GM23338 (cell line): Measurements from ENCODE around the gene IGF1. TPM values are rescaled to one million over a fixed set of nuclear protein-coding genes. Genes with fewer than 3 reads are reported as not detected.

Experiments used
- ATAC-seq: fragments of 200-7000 bp; cut with Tn5 transposase; 3 replicates; pipeline ENCODE4 v1.9.1; 2020
- DNase-seq: peaks from one replicate; pipeline ENCODE4 v3.0.0-alpha.2; 2015; ENCODE audit warnings: low spot score
- H2AFZ ChIP-seq: fragments of 200-600 bp; sonication (generic); 2 replicates; pipeline ENCODE4 v1.8.0; 2016; ENCODE audit warnings: antibody characterized with exemption, mild to moderate bottlenecking, moderate library complexity
- H3F3A ChIP-seq: fragments of 200-600 bp; sonication (generic); replicated peaks from 2 replicates; pipeline ENCODE4 v1.8.0; 2017; ENCODE audit warnings: antibody characterized with exemption, mixed run types, low read depth
- H3K27ac ChIP-seq: fragments of 200-600 bp; sonication (generic); 2 replicates; pipeline ENCODE4 v1.6.1; 2016; ENCODE audit warnings: low read depth
- H3K27me3 ChIP-seq: fragments of 200-600 bp; sonication (generic); 2 replicates; pipeline ENCODE4 v1.8.0; 2016; ENCODE audit warnings: mild to moderate bottlenecking, mixed run types, moderate library complexity; ENCODE audit not compliant: insufficient read depth
- H3K36me3 ChIP-seq: fragments of 200-600 bp; sonication (generic); 2 replicates; pipeline ENCODE4 v1.8.0; 2016; ENCODE audit warnings: mild to moderate bottlenecking; ENCODE audit not compliant: insufficient read depth
- H3K4me1 ChIP-seq: fragments of 200-600 bp; sonication (generic); 2 replicates; pipeline ENCODE4 v1.8.0; 2016; ENCODE audit warnings: mild to moderate bottlenecking, moderate library complexity; ENCODE audit not compliant: insufficient read depth
- H3K4me2 ChIP-seq: fragments of 200-600 bp; sonication (generic); 2 replicates; pipeline ENCODE4 v1.7.1; 2017; ENCODE audit warnings: mixed run types
- H3K4me3 ChIP-seq: fragments of 200-600 bp; sonication (generic); 2 replicates; pipeline ENCODE4 v1.6.1; 2016; ENCODE audit warnings: mixed run types
- H3K79me2 ChIP-seq: fragments of 200-600 bp; sonication (generic); replicated peaks from 2 replicates; pipeline ENCODE4 v1.8.0; 2017; ENCODE audit warnings: mild to moderate bottlenecking; ENCODE audit not compliant: insufficient read depth
- H3K9me2 ChIP-seq: fragments of 200-600 bp; sonication (generic); 2 replicates; pipeline ENCODE4 v1.8.0; 2017; ENCODE audit not compliant: insufficient read depth
- H4K20me1 ChIP-seq: fragments of 200-600 bp; sonication (generic); replicated peaks from 2 replicates; pipeline ENCODE4 v1.8.0; 2017; ENCODE audit warnings: mild to moderate bottlenecking; ENCODE audit not compliant: insufficient read depth
- H3K27ac Mint-ChIP-seq: 2 replicates; pipeline ENCODE4 v1.8.0; 2020; ENCODE audit warnings: inconsistent platforms, mild to moderate bottlenecking, moderate library complexity, mixed read lengths
- H3K27me3 Mint-ChIP-seq: 3 replicates; pipeline ENCODE4 v1.8.0; 2022; ENCODE audit warnings: low read depth, mild to moderate bottlenecking, moderate library complexity, mixed read lengths, inconsistent platforms; ENCODE audit not compliant: insufficient read depth, poor library complexity
- H3K36me3 Mint-ChIP-seq: 3 replicates; pipeline ENCODE4 v1.8.0; 2021; ENCODE audit warnings: low read depth, mild to moderate bottlenecking, inconsistent platforms, moderate library complexity, mixed read lengths
- H3K4me1 Mint-ChIP-seq: 3 replicates; pipeline ENCODE4 v1.8.0; 2020; ENCODE audit warnings: mild to moderate bottlenecking, inconsistent platforms, mixed read lengths
- H3K4me3 Mint-ChIP-seq: 3 replicates; pipeline ENCODE4 v1.8.0; 2021; ENCODE audit warnings: moderate library complexity, mild to moderate bottlenecking, inconsistent platforms, mixed read lengths
- H3K9me3 Mint-ChIP-seq: 3 replicates; pipeline ENCODE4 v1.8.0; 2020; ENCODE audit warnings: moderate library complexity, mild to moderate bottlenecking, inconsistent platforms, mixed read lengths
- CREB1 ChIP-seq: fragments of 250-450 bp; sonication (Bioruptor Pico); IDR thresholded peaks from 2 replicates; pipeline ENCODE4 v1.5.0; 2020; ENCODE audit warnings: low read depth, mild to moderate bottlenecking, moderate library complexity
- EZH2 ChIP-seq: fragments of 200-600 bp; sonication (generic); IDR thresholded peaks from one replicate; pipeline ENCODE4 v1.8.0; 2017; ENCODE audit warnings: antibody characterized with exemption, mild to moderate bottlenecking, low read depth; ENCODE audit not compliant: unreplicated experiment
- EZH2phosphoT487 ChIP-seq: fragments of 200-600 bp; sonication (generic); IDR thresholded peaks from one replicate; pipeline ENCODE4 v1.8.1; 2018; ENCODE audit warnings: antibody characterized with exemption; ENCODE audit not compliant: unreplicated experiment
- NANOG ChIP-seq: IDR thresholded peaks from 2 replicates; pipeline ENCODE4 v1.6.1; 2016; ENCODE audit warnings: antibody characterized with exemption, borderline replicate concordance
- POLR2AphosphoS5 ChIP-seq: IDR thresholded peaks from 2 replicates; pipeline ENCODE4 v1.6.1; 2016; ENCODE audit warnings: antibody characterized with exemption, low read depth
- STAT1 ChIP-seq: IDR thresholded peaks from one replicate; pipeline ENCODE4 v1.6.1; 2016; ENCODE audit warnings: antibody characterized with exemption; ENCODE audit not compliant: unreplicated experiment
- ZNF114 ChIP-seq: fragments of 250-450 bp; sonication (Bioruptor Pico); IDR thresholded peaks from 2 replicates; pipeline ENCODE4 v1.5.0; 2020; ENCODE audit warnings: mild to moderate bottlenecking, moderate library complexity
- ZNF331 ChIP-seq: fragments of 250-450 bp; sonication (Bioruptor Pico); IDR thresholded peaks from 2 replicates; pipeline ENCODE4 v1.5.0; 2020; ENCODE audit warnings: low read depth, mild to moderate bottlenecking, moderate library complexity
- polyA plus RNA-seq: library from polyadenylated mRNA; unstranded; fragments of >200 nt; fragmentation: Nextera tagmentation; extraction: Ambion mirVana; gene quantifications from 2 replicates; pipeline ENCODE4 v1.2.1, GENCODE V29; 2016
- total RNA-seq: library from RNA; depleted of rRNA; stranded (reverse); fragments of >200 nt; shearing (Covaris generic); gene quantifications from 2 replicates; pipeline ENCODE4 v1.2.3, GENCODE V29; 2014
- TF ChIP-seq, protein P1 (sequence below): fragments of 250-450 bp; sonication (Bioruptor Pico); IDR thresholded peaks from 2 replicates; pipeline ENCODE4 v1.5.0; 2020; ENCODE audit warnings: mild to moderate bottlenecking, moderate library complexity
- TF ChIP-seq, protein P2 (sequence below): IDR thresholded peaks from 2 replicates; pipeline ENCODE4 v1.6.1; 2016; ENCODE audit warnings: antibody characterized with exemption
- TF ChIP-seq, protein P3 (sequence below): IDR thresholded peaks from one replicate; pipeline ENCODE4 v1.6.1; 2018; ENCODE audit warnings: antibody characterized with exemption; ENCODE audit not compliant: unreplicated experiment
- TF ChIP-seq, protein P4 (sequence below), 2 experiments: fragments of 200-600 bp in 1 of 2; sonication (generic) in 1 of 2; conservative IDR thresholded peaks; 2 replicates each; pipeline versions ENCODE4 v1.5.1 to v1.6.1; 2016 to 2017; ENCODE audit warnings: antibody characterized with exemption in 2 of 2, low read depth in 2 of 2, mild to moderate bottlenecking in 2 of 2, moderate library complexity in 1 of 2

The IGF1 gene
- total and polyA plus RNA-seq, 2 experiments from 2014 or later = 0.29 TPM; not detected in 1

DNA sequence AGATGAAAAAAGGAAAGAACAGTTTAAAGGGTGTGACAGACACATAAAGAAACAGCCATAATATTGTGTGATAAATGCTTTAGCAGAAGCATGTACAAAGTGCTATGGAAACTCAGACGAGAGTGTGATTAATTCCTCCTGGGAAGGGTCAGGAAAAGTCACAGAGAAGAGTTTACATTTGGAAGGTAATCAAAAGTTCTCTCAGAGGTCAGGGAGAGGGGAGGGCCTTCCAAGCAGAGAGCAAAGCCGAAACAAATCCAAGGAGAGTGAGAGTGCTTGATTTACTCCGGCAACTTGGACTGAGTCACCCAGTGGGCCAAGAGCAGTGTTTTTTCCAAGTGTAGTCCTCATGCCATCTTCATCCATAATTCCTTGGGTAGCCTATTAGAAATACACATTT is 108.3 kb downstream of the IGF1 start (continued):
- TF ChIP-seq, protein P1, sequence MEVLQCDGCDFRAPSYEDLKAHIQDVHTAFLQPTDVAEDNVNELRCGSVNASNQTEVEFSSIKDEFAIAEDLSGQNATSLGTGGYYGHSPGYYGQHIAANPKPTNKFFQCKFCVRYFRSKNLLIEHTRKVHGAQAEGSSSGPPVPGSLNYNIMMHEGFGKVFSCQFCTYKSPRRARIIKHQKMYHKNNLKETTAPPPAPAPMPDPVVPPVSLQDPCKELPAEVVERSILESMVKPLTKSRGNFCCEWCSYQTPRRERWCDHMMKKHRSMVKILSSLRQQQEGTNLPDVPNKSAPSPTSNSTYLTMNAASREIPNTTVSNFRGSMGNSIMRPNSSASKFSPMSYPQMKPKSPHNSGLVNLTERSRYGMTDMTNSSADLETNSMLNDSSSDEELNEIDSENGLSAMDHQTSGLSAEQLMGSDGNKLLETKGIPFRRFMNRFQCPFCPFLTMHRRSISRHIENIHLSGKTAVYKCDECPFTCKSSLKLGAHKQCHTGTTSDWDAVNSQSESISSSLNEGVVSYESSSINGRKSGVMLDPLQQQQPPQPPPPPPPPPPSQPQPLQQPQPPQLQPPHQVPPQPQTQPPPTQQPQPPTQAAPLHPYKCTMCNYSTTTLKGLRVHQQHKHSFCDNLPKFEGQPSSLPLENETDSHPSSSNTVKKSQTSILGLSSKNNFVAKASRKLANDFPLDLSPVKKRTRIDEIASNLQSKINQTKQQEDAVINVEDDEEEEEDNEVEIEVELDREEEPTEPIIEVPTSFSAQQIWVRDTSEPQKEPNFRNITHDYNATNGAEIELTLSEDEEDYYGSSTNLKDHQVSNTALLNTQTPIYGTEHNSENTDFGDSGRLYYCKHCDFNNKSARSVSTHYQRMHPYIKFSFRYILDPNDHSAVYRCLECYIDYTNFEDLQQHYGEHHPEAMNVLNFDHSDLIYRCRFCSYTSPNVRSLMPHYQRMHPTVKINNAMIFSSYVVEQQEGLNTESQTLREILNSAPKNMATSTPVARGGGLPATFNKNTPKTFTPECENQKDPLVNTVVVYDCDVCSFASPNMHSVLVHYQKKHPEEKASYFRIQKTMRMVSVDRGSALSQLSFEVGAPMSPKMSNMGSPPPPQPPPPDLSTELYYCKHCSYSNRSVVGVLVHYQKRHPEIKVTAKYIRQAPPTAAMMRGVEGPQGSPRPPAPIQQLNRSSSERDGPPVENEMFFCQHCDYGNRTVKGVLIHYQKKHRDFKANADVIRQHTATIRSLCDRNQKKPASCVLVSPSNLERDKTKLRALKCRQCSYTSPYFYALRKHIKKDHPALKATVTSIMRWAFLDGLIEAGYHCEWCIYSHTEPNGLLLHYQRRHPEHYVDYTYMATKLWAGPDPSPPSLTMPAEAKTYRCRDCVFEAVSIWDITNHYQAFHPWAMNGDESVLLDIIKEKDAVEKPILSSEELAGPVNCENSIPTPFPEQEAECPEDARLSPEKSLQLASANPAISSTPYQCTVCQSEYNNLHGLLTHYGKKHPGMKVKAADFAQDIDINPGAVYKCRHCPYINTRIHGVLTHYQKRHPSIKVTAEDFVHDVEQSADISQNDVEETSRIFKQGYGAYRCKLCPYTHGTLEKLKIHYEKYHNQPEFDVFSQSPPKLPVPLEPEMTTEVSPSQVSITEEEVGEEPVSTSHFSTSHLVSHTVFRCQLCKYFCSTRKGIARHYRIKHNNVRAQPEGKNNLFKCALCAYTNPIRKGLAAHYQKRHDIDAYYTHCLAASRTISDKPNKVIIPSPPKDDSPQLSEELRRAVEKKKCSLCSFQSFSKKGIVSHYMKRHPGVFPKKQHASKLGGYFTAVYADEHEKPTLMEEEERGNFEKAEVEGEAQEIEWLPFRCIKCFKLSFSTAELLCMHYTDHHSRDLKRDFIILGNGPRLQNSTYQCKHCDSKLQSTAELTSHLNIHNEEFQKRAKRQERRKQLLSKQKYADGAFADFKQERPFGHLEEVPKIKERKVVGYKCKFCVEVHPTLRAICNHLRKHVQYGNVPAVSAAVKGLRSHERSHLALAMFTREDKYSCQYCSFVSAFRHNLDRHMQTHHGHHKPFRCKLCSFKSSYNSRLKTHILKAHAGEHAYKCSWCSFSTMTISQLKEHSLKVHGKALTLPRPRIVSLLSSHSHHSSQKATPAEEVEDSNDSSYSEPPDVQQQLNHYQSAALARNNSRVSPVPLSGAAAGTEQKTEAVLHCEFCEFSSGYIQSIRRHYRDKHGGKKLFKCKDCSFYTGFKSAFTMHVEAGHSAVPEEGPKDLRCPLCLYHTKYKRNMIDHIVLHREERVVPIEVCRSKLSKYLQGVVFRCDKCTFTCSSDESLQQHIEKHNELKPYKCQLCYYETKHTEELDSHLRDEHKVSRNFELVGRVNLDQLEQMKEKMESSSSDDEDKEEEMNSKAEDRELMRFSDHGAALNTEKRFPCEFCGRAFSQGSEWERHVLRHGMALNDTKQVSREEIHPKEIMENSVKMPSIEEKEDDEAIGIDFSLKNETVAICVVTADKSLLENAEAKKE (CRISPR knock-in tag) = no peak
- no peak for TF ChIP-seq ZNF114
- TF ChIP-seq EZH2phosphoT487 = no peak
- TF ChIP-seq, protein P2, sequence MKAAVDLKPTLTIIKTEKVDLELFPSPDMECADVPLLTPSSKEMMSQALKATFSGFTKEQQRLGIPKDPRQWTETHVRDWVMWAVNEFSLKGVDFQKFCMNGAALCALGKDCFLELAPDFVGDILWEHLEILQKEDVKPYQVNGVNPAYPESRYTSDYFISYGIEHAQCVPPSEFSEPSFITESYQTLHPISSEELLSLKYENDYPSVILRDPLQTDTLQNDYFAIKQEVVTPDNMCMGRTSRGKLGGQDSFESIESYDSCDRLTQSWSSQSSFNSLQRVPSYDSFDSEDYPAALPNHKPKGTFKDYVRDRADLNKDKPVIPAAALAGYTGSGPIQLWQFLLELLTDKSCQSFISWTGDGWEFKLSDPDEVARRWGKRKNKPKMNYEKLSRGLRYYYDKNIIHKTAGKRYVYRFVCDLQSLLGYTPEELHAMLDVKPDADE = no peak
- no peak for TF ChIP-seq NANOG
- TF ChIP-seq EZH2 = no peak
- TF ChIP-seq POLR2AphosphoS5 = no peak

DNA sequence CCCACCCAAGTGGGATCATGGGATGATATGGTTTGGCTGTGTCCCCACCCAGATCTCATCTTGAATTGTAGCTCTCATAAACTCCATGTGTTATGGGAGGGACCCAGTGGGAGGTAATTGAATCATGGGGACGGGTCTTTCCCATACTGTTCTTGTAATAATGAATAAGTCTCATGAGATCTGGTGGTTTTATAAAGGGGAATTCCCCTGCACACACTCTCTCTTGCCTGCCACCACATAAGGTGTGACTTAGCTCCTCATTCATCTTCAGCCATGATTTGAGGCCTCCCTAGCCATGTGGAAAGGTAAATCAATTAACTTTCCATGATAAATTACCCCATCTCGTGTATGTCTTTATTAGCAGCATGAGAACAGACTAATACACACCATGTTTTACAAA is 109.2 kb downstream of the IGF1 start:
- H3K36me3 Mint-ChIP-seq = peaks cover 13% of the 10 kb centered on the region; the same call in 2 of the 3 replicates
- TF ChIP-seq, protein P3, sequence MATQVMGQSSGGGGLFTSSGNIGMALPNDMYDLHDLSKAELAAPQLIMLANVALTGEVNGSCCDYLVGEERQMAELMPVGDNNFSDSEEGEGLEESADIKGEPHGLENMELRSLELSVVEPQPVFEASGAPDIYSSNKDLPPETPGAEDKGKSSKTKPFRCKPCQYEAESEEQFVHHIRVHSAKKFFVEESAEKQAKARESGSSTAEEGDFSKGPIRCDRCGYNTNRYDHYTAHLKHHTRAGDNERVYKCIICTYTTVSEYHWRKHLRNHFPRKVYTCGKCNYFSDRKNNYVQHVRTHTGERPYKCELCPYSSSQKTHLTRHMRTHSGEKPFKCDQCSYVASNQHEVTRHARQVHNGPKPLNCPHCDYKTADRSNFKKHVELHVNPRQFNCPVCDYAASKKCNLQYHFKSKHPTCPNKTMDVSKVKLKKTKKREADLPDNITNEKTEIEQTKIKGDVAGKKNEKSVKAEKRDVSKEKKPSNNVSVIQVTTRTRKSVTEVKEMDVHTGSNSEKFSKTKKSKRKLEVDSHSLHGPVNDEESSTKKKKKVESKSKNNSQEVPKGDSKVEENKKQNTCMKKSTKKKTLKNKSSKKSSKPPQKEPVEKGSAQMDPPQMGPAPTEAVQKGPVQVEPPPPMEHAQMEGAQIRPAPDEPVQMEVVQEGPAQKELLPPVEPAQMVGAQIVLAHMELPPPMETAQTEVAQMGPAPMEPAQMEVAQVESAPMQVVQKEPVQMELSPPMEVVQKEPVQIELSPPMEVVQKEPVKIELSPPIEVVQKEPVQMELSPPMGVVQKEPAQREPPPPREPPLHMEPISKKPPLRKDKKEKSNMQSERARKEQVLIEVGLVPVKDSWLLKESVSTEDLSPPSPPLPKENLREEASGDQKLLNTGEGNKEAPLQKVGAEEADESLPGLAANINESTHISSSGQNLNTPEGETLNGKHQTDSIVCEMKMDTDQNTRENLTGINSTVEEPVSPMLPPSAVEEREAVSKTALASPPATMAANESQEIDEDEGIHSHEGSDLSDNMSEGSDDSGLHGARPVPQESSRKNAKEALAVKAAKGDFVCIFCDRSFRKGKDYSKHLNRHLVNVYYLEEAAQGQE = no peak
- TF ChIP-seq STAT1 = no peak
- TF ChIP-seq CREB1 (CRISPR knock-in tag) = no peak
- no peak for TF ChIP-seq ZNF114
- no peak for TF ChIP-seq ZNF331
- no peak for TF ChIP-seq POLR2AphosphoS5
- TF ChIP-seq, protein P4, sequence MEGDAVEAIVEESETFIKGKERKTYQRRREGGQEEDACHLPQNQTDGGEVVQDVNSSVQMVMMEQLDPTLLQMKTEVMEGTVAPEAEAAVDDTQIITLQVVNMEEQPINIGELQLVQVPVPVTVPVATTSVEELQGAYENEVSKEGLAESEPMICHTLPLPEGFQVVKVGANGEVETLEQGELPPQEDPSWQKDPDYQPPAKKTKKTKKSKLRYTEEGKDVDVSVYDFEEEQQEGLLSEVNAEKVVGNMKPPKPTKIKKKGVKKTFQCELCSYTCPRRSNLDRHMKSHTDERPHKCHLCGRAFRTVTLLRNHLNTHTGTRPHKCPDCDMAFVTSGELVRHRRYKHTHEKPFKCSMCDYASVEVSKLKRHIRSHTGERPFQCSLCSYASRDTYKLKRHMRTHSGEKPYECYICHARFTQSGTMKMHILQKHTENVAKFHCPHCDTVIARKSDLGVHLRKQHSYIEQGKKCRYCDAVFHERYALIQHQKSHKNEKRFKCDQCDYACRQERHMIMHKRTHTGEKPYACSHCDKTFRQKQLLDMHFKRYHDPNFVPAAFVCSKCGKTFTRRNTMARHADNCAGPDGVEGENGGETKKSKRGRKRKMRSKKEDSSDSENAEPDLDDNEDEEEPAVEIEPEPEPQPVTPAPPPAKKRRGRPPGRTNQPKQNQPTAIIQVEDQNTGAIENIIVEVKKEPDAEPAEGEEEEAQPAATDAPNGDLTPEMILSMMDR (conservative IDR thresholded peaks at IDR 0.05; ENCODE audit: low read depth in 2 of 2) = no peak
- TF ChIP-seq, protein P2 = no peak

More for the DNA sequence above, 109.2 kb downstream of the IGF1 start:
- DNase-seq = no peak
- Histone ChIP-seq H3K79me2 (no peaks in the 10 kb centered on the region), H3K9me2 (0 out of 2 replicates have a peak, but pooled peaks cover 5% of the 10 kb centered on the region), H2AFZ (no peak overlapping the region), H3K4me2 (no peak overlapping the region), H3K4me3 (no peak overlapping the region), H3F3A (no peaks in the 10 kb centered on the region), H3K36me3 (no peaks in the 10 kb centered on the region), H3K27ac (no peak overlapping the region), H3K4me1 (no peaks in the 10 kb centered on the region), H3K27me3 (no peaks in the 10 kb centered on the region), H4K20me1 (no peaks in the 10 kb centered on the region)
- Mint-ChIP-seq H3K27ac (no peak overlapping the region), H3K27me3 (peaks cover 5% of the 10 kb centered on the region), H3K9me3 (peaks cover 39% of the 10 kb centered on the region), H3K4me1 (no peaks in the 10 kb centered on the region), H3K4me3 (no peak overlapping the region)
- no peak for ATAC-seq
